IPS-15b (cell line): ENCODE results near the gene UBE2L3.
"Not testable (repeated sequence)": the region's sequence is repeated elsewhere in the genome, so short reads cannot be mapped to it uniquely, and the experiment has no call there.

Experiments used
- H3K27me3 ChIP-seq: one replicate; pipeline ENCODE4 v1.6.1; 2013; ENCODE audit warnings: low read length; ENCODE audit not compliant: control insufficient read depth, insufficient read depth
- H3K36me3 ChIP-seq: one replicate; pipeline ENCODE4 v1.6.1; 2013; ENCODE audit warnings: low read length; ENCODE audit not compliant: control insufficient read depth, insufficient read depth
- H3K4me1 ChIP-seq: one replicate; pipeline ENCODE4 v1.6.1; 2013; ENCODE audit warnings: mild to moderate bottlenecking, low read length; ENCODE audit not compliant: control insufficient read depth, insufficient read depth
- H3K4me3 ChIP-seq: one replicate; pipeline ENCODE4 v1.5.1; 2013; ENCODE audit warnings: low read depth, low read length
- H3K9ac ChIP-seq: one replicate; pipeline ENCODE4 v1.6.1; 2013; ENCODE audit warnings: low read depth, mild to moderate bottlenecking, low read length
- H3K9me3 ChIP-seq: one replicate; pipeline ENCODE4 v1.6.1; 2013; ENCODE audit warnings: mild to moderate bottlenecking, low read length; ENCODE audit not compliant: control insufficient read depth, insufficient read depth

UBE2L3 gene

GRCh38 chr22:21634844-21635243 lies 67.3 kb downstream of the UBE2L3 start:
- Histone ChIP-seq H3K27me3 (peaks cover 6% of the 10 kb centered on the region), H3K36me3 (no peaks in the 10 kb centered on the region), H3K9ac (no peak overlapping the region), H3K9me3 (no peaks in the 10 kb centered on the region), H3K4me3 (no peak overlapping the region), H3K4me1 (no peaks in the 10 kb centered on the region)

- H3K27me3 ChIP-seq = peaks cover 8% of the 10 kb centered on the region
- no peak overlapping the region for H3K4me3 ChIP-seq
- peaks cover 3% of the 10 kb centered on the region for H3K4me1 ChIP-seq
- no peaks in the 10 kb centered on the region for H3K36me3 ChIP-seq
- no peaks in the 10 kb centered on the region for H3K9me3 ChIP-seq
- H3K9ac ChIP-seq = no peak overlapping the region
Measured at GRCh38 chr22:21635771-21636510, 68.4 kb downstream of the UBE2L3 start.

- H3K4me1 ChIP-seq = peaks cover 7% of the 10 kb centered on the region
- no peak overlapping the region for H3K4me3 ChIP-seq
- H3K27me3 ChIP-seq = peaks cover 8% of the 10 kb centered on the region
- H3K36me3 ChIP-seq = no peaks in the 10 kb centered on the region
- H3K9ac ChIP-seq = no peak overlapping the region
- no peaks in the 10 kb centered on the region for H3K9me3 ChIP-seq
Measured at GRCh38 chr22:21636629-21637218, 69.2 kb downstream of the UBE2L3 start.

- H3K36me3 ChIP-seq, H3K27me3 ChIP-seq, H3K9ac ChIP-seq, H3K4me3 ChIP-seq, H3K4me1 ChIP-seq, H3K9me3 ChIP-seq: not testable (repeated sequence)
Measured at GRCh38 chr22:21637450-21637849, 69.9 kb downstream of the UBE2L3 start.

- peaks cover 6% of the 10 kb centered on the region for H3K36me3 ChIP-seq
- H3K9me3 ChIP-seq = no peaks in the 10 kb centered on the region
- H3K4me1 ChIP-seq = peaks cover 10% of the 10 kb centered on the region
Measured at GRCh38 chr22:21639359-21639758, 71.8 kb downstream of the UBE2L3 start.

GRCh38 chr22:21640810-21641209 lies 73.3 kb downstream of the UBE2L3 start:
- H3K27me3 ChIP-seq = peaks cover 8% of the 10 kb centered on the region
- H3K36me3 ChIP-seq = peaks cover 6% of the 10 kb centered on the region
- no peak overlapping the region for H3K4me3 ChIP-seq
- H3K9ac ChIP-seq = no peak overlapping the region
- H3K4me1 ChIP-seq = peaks cover 10% of the 10 kb centered on the region
- no peaks in the 10 kb centered on the region for H3K9me3 ChIP-seq

More at GRCh38 chr22:21639359-21639758, 71.8 kb downstream of the UBE2L3 start:
- Histone ChIP-seq H3K27me3 (peaks cover 8% of the 10 kb centered on the region), H3K9ac (no peak overlapping the region), H3K4me3 (no peak overlapping the region)

GRCh38 chr22:21641417-21641788 lies 73.9 kb downstream of the UBE2L3 start:
- no peaks in the 10 kb centered on the region for H3K9me3 ChIP-seq
- peak overlapping the region; percentile 6 for H3K9ac ChIP-seq
- H3K4me1 ChIP-seq = peaks cover 10% of the 10 kb centered on the region
- peaks cover 9% of the 10 kb centered on the region for H3K36me3 ChIP-seq
- H3K27me3 ChIP-seq = peaks cover 8% of the 10 kb centered on the region
- H3K4me3 ChIP-seq = peak overlapping the region; percentile 56

GRCh38 chr22:21641789-21642583 lies 74.5 kb downstream of the UBE2L3 start, which contains the start of gene SDF2L1:
SDF2L1 (plus strand) TSS chr22:21642302; CDS start chr22:21642337, 35 bp downstream.
- peak within 1 kb of the TSS; percentile 60 for H3K9ac ChIP-seq
- peaks cover 10% of the 10 kb centered on the region for H3K4me1 ChIP-seq
- no peaks in the 10 kb centered on the region for H3K9me3 ChIP-seq
- H3K36me3 ChIP-seq = peaks cover 10% of the 10 kb centered on the region
- H3K27me3 ChIP-seq = peaks cover 8% of the 10 kb centered on the region
- H3K4me3 ChIP-seq = peak within 1 kb of the TSS; percentile 78

GRCh38 chr22:21642584-21643448 lies 75.3 kb downstream of the UBE2L3 start:
- H3K4me1 ChIP-seq = peaks cover 10% of the 10 kb centered on the region
- H3K27me3 ChIP-seq = peaks cover 8% of the 10 kb centered on the region
- no peaks in the 10 kb centered on the region for H3K9me3 ChIP-seq
- peak overlapping the region; percentile 78 for H3K4me3 ChIP-seq
- peak overlapping the region; percentile 60 for H3K9ac ChIP-seq
- peaks cover 10% of the 10 kb centered on the region for H3K36me3 ChIP-seq

- Histone ChIP-seq H3K4me3 (peak overlapping the region; percentile 78), H3K9ac (no peak overlapping the region), H3K36me3 (peaks cover 10% of the 10 kb centered on the region)
Measured at GRCh38 chr22:21643533-21644357, 76.2 kb downstream of the UBE2L3 start.

More at GRCh38 chr22:21643533-21644357, 76.2 kb downstream of the UBE2L3 start:
- H3K27me3 ChIP-seq = peaks cover 8% of the 10 kb centered on the region
- H3K9me3 ChIP-seq = no peaks in the 10 kb centered on the region
- H3K4me1 ChIP-seq = peaks cover 10% of the 10 kb centered on the region
